DOHH2 (cell line): ENCODE measurements around the gene KLHL30.

Experiments used
- H3F3A ChIP-seq: fragments of 200-600 bp; sonication (generic), shearing (Covaris generic); 2 replicates; pipeline ENCODE4 v1.6.0; 2016; ENCODE audit warnings: antibody characterized with exemption, mild to moderate bottlenecking; ENCODE audit not compliant: control insufficient read depth, insufficient read depth
- H3K27ac ChIP-seq: fragments of 200-600 bp; sonication (generic); 2 replicates; pipeline ENCODE4 v1.5.1; 2014; ENCODE audit warnings: low read depth, mild to moderate bottlenecking, low read length, moderate library complexity
- H3K27me3 ChIP-seq: fragments of 200-600 bp; sonication (generic); 2 replicates; pipeline ENCODE4 v1.6.1; 2014; ENCODE audit warnings: mild to moderate bottlenecking, low read length, mixed read lengths; ENCODE audit not compliant: control insufficient read depth
- H3K36me3 ChIP-seq: fragments of 200-600 bp; sonication (generic); 2 replicates; pipeline ENCODE4 v1.6.1; 2014; ENCODE audit warnings: mild to moderate bottlenecking, low read length, moderate library complexity, mixed read lengths; ENCODE audit not compliant: control insufficient read depth
- H3K4me1 ChIP-seq: fragments of 200-600 bp; sonication (generic); 2 replicates; pipeline ENCODE4 v1.6.1; 2014; ENCODE audit warnings: mild to moderate bottlenecking, low read length, mixed read lengths; ENCODE audit not compliant: control insufficient read depth
- H3K4me2 ChIP-seq: fragments of 200-600 bp; sonication (generic); 2 replicates; pipeline ENCODE4 v1.6.0; 2014; ENCODE audit warnings: mild to moderate bottlenecking, low read length, moderate library complexity
- H3K4me3 ChIP-seq: fragments of 200-600 bp; sonication (generic); 2 replicates; pipeline ENCODE4 v1.5.1; 2014; ENCODE audit warnings: mild to moderate bottlenecking, low read length, mixed read lengths
- H3K79me2 ChIP-seq: fragments of 200-600 bp; sonication (generic); 2 replicates; pipeline ENCODE4 v1.6.1; 2014; ENCODE audit warnings: mild to moderate bottlenecking, low read length, mixed read lengths; ENCODE audit not compliant: control insufficient read depth
- H3K9me2 ChIP-seq: fragments of 200-600 bp; sonication (generic); replicated peaks from 2 replicates; pipeline ENCODE4 v1.6.1; 2014; ENCODE audit warnings: mild to moderate bottlenecking, low read length, mixed read lengths; ENCODE audit not compliant: control insufficient read depth
- H3K9me3 ChIP-seq: fragments of 200-600 bp; sonication (generic); 2 replicates; pipeline ENCODE4 v1.6.1; 2014; ENCODE audit warnings: antibody characterized with exemption, low read length, mixed read lengths; ENCODE audit not compliant: control insufficient read depth, insufficient read depth
- H4K20me1 ChIP-seq: fragments of 200-600 bp; sonication (generic); 2 replicates; pipeline ENCODE4 v1.6.0; 2014; ENCODE audit warnings: low read depth, mild to moderate bottlenecking, antibody characterized with exemption, low read length, moderate library complexity; ENCODE audit not compliant: control insufficient read depth, insufficient read depth
- CTCF ChIP-seq: fragments of 200-600 bp; sonication (generic); IDR thresholded peaks from one replicate; pipeline ENCODE4 v1.5.1; 2014; ENCODE audit warnings: antibody characterized with exemption, mild to moderate bottlenecking, low read depth, low read length; ENCODE audit not compliant: poor library complexity, severe bottlenecking
- EZH2phosphoT487 ChIP-seq: fragments of 200-600 bp; sonication (generic); IDR thresholded peaks from 2 replicates; pipeline ENCODE4 v1.6.1; 2017; ENCODE audit warnings: borderline replicate concordance, mild to moderate bottlenecking, antibody characterized with exemption, low read length, moderate library complexity, mixed read lengths

KLHL30 gene

GRCh38 chr2:238158018-238158508 is 19.6 kb downstream of the KLHL30 start:
- Histone ChIP-seq H3K4me1 (peaks cover 22% of the 10 kb centered on the region), H3K27me3 (peaks cover 6% of the 10 kb centered on the region), H4K20me1 (no peaks in the 10 kb centered on the region), H3K27ac (no peak overlapping the region), H3K9me2 (no peaks in the 10 kb centered on the region), H3K4me3 (no peak overlapping the region), H3K79me2 (no peaks in the 10 kb centered on the region), H3F3A (no peaks in the 10 kb centered on the region), H3K9me3 (no peaks in the 10 kb centered on the region; the same call in 1 of the 2 replicates), H3K4me2 (no peak overlapping the region), H3K36me3 (no peaks in the 10 kb centered on the region)
- no peak for TF ChIP-seq EZH2phosphoT487
- no peak for TF ChIP-seq CTCF

DNA sequence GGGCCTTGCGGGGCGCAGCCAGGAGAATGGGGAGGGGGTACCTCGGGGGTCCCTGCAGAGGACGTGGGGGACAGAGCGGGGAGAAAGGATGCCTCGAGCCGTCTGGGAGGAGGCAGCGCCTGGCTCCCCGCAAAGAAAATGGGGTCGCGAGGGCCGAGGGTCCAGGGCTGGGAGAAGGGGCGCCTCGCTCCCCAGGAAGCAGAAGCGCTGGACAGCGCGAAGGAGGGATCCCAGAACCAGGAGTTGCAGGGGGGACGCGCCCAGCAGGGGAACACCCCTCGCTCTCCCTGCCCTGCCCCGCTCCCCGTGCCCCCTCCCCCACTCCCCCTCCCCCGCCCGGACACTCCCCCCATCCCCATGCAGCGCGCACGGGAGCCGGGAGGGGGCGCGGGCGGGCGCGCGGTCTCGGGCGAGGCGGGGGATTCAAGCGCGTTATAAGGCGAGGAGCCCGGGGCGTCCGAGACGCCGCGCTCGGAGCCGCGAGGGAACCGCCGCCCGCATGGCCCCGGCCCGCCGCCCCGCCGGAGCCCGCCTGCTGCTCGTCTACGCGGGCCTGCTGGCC is 20.1 kb downstream of the KLHL30 start, which contains the start of gene ERFE:
ERFE (plus strand) TSS at position 462 of the 562 bp plus-strand sequence; CDS start at position 500, 38 bp downstream.
- no peaks in the 10 kb centered on the region for H3F3A ChIP-seq
- no peaks in the 10 kb centered on the region for H3K9me2 ChIP-seq
- H3K79me2 ChIP-seq: no peaks in the 10 kb centered on the region
- H3K9me3 ChIP-seq: no peaks in the 10 kb centered on the region; the same call in 1 of the 2 replicates
- H3K4me1 ChIP-seq: peaks cover 22% of the 10 kb centered on the region
- H3K4me3 ChIP-seq: peak within 1 kb of the TSS; percentile 73
- no peaks in the 10 kb centered on the region for H3K36me3 ChIP-seq
- H4K20me1 ChIP-seq: no peaks in the 10 kb centered on the region
- H3K4me2 ChIP-seq: peak within 1 kb of the TSS; percentile 98
- peaks cover 6% of the 10 kb centered on the region for H3K27me3 ChIP-seq
- H3K27ac ChIP-seq: no peak within 1 kb of the TSS
- TF ChIP-seq CTCF (no peak), EZH2phosphoT487 (no peak)

GRCh38 chr2:238159071-238159539 is 20.6 kb downstream of the KLHL30 start:
- H4K20me1 ChIP-seq: no peaks in the 10 kb centered on the region
- H3K27me3 ChIP-seq: peaks cover 6% of the 10 kb centered on the region
- peak overlapping the region; percentile 98 for H3K4me2 ChIP-seq
- no peaks in the 10 kb centered on the region; the same call in 1 of the 2 replicates for H3K9me3 ChIP-seq
- H3K27ac ChIP-seq: no peak overlapping the region
- H3K9me2 ChIP-seq: no peaks in the 10 kb centered on the region
- TF ChIP-seq EZH2phosphoT487 (no peak), CTCF (no peak)
- peaks cover 22% of the 10 kb centered on the region for H3K4me1 ChIP-seq
- peak overlapping the region; percentile 73 for H3K4me3 ChIP-seq
- no peaks in the 10 kb centered on the region for H3K36me3 ChIP-seq
- no peaks in the 10 kb centered on the region for H3F3A ChIP-seq
- H3K79me2 ChIP-seq: no peaks in the 10 kb centered on the region
